SW 1271 (cell line): ENCODE results near the gene NCMAP.
"Not testable (repeated sequence)": the region's sequence is repeated elsewhere in the genome, so short reads cannot be mapped to it uniquely, and the experiment has no call there.

ENCODE experiments used
- DNase-seq, 2 experiments: peaks; one replicate each; lab custom pipeline; 2025; lab: John Stamatoyannopoulos, UW

The NCMAP gene

DNA sequence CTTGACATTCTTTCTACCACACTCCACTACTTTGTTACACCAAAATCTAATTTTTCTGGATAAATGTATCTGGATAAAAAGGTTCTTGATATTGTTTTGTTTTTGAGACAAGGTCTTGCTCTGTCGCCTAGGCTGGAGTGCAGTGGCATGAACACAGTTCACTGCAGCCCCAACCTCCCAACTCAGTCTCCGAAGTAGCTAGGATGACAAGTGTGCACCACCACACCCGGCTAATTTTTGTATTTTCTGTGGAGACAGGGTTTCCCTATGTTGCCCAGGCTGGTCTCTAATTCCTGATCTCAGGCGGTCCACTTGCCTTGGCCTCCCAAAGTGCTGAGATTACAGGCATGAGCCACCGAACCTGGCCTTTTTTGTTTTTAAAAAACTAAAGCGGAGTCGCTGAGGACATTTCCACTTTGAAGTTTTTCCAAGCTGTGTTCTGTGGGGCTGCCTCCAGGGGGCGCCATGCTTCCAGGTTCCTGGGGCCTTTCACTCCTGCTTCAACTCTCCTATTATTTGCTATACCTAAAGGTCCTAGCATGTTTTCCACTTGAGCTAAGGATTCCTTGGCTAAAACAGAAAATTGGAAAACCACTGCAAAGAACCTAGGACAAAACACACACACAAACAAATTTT, 14.1 kb upstream of the NCMAP start:
- DNase-seq: no peak

DNA sequence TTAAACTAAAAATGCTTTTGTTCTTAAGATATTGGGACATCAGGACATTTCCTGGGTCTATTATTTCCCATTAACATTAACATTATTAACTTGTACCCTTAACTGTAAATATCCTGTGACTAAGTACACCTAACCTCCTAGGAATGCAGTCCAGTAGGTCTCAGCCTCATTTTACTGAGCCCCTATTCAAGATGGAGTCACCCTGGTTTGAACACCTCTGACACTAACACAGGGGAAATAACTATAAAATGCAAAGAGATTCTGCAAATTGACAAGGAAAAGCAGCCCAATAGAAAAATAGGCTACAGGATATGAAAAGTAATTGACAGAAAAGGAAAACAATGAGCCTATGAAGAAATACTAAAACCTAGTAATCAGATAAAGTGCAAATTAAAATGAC, 11.6 kb upstream of the NCMAP start:
- DNase-seq: no peak

DNA sequence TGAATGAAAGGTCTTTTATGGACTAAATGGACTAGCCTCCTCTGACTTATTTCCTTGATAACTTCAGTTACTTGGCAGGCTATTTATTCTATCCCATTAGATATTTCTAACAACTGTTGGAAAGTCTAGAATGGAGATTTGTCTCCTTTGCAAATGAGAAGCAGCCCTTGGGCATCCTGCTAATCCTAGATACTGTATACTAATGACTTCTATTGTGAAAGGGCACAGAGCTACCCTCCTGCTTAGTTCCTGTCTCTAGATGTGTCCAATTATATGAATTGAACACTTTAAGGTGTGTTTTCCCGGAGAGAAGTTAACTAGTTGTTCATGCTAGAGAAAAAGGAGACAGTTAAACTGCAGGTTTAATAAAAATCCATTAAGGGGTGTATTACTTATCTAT, 10.2 kb upstream of the NCMAP start:
- DNase-seq: no peak

DNA sequence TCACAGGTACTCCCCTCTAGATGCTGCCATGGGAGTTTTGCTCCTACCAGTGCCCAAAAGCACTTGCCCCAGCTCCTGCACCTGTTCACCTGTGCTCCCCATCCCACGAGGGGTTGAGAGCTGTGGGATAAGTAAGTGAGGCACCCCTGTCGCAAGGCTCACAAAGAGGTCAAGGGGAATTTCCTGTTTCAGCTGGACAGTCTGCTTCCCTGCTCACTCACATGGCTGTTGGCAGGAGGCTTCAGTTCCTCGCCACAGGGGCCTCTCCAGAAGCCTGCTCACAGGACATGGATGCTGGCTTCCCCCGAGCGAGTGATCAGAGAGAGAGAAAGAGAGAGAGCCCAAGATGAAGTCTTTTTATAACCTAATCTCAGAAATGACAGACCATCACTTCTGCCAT, 8.7 kb upstream of the NCMAP start:
- DNase-seq: no peak

DNA sequence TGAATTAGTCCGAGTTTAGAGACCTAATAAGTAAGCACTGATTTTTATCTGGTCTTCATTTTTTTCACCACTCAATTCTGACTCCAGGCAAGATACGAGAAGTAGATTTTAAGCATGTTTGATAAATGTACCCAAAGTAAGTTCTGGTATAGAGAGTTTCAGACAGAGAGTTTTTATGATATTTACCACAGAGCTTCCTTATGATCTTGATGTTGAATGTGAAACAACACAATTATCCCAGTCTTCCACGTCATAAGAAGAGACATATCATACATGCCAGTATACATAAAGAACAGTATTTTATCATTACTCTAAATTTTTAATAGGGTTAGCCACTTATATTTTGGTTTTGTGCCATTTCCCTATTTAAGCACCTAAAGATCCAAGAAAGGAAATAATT, 7.8 kb upstream of the NCMAP start:
- no peak for DNase-seq

- DNase-seq: not testable (repeated sequence)
Observed at GRCh38 chr1:24549210-24549609, 6.7 kb upstream of the NCMAP start.

GRCh38 chr1:24551290-24551959, 4.5 kb upstream of the NCMAP start:
- no peak for DNase-seq

DNA sequence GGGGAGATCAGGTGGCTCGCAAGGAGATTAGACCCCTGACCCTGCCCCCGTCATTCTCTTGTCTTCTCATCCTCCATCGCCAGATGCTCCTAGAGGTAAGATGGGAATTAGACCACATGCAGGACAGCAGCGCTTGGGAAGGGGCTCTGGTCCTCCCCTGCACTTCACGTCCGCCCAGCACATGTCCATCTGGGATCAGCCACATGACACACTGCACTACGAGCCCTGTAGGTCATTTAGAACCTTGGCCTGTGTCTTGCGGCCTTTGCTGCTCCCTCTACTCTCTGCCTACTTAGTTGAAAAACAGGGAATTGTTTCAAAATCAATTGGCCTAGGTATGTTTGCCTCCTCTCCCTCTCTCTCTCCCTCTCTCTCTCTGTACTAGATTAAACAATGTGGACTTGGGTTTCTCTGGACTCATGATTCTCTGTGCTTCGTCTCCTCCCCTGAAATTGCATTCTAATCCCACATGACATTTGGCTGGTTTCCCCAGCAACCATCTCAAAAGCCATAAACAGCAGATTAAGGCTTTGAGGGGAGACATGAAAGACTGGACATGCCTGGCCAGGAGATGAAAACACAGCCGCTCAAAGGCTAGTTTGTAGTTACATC, 3.8 kb upstream of the NCMAP start:
- DNase-seq: no peak

- no peak for DNase-seq
Observed at GRCh38 chr1:24553931-24554330, 2.0 kb upstream of the NCMAP start.

DNA sequence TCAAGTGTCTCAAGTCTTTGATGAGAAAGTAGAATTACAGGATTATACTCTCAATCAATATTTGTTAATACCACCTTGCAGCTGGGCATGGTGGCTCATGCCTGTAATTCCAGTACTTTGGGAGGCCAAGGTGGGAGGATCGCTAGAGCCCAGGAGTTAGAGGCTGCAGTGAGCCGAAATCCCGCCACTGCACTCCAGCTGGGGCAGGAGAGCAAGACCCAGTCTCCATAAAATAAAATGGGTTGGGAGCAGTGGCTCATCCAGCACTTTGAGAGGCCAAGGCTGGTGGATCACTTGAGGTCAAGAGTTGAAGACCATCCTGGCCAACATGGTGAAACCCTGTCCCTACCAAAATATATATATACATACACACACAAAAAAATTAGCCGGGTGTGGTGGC, 1.2 kb upstream of the NCMAP start:
- no peak for DNase-seq

GRCh38 chr1:24556414-24556795, 518 bp downstream of the NCMAP start:
- DNase-seq: no peak

GRCh38 chr1:24557220-24557619, 1.3 kb downstream of the NCMAP start:
- no peak for DNase-seq

- DNase-seq: no peak
Observed at GRCh38 chr1:24557711-24558131, 1.8 kb downstream of the NCMAP start.

DNA sequence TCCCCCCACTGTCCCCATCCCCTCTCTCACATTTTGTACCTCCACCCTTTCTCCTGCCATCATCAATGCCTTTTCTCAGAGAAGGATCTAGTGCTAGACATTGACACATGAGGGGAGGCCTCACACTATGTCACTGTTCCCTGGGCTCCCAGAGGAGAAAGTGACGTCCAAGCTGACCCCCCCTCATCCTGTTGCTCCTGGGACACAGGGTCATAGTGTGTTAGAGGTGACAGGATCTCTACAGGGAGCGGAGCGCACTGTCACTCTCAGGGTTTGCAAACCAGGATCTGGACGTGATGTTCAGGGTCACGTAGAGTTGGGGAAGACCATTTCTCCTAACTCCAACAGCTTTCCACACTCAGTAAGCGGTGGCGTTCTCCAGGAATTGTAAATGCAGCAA, 2.6 kb downstream of the NCMAP start:
- no peak for DNase-seq

DNA sequence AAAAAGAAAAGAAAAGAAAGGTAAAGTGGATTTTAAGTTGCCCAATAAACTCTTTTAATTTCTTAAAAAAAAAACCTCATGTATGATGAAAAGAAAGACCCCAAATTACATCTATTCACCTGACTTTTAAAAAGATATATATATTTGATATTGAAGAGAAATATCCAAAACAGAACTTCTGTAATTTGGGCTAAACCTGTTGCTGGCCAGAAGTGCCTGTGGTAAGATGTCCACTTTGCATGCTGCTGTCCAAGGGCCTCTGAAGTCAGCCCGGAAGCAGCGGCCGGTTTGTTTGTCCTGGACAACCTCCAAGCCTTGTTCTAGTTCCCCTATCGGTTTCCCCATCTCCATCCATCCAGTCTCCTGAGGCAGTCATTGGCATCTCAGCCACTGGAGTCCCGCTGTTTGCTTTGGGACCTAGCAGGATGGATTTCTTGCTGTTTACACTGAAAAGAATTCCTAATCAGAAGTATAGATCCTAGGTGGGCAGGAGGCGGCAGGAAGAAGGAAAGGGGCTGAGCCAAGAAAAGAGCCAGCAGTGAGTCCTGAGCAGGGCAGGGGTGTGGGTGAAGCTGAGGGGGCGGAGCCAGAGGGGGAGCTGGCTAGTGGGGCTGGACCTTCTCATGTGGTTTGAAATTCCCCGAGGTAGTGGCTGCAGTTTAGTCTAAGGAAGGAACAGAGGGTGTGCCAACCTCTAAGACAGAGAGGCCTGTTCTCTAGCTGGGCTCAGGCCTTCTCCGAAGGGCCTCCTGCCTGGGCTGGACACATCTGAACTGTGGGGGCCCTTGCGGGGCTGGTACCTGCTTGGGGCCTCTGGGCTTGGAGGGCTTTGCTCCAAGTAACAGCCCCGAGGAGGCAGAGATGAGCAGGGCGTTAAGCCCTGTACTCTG, 3.3 kb downstream of the NCMAP start:
- DNase-seq: peak; percentile 28 to 62

DNA sequence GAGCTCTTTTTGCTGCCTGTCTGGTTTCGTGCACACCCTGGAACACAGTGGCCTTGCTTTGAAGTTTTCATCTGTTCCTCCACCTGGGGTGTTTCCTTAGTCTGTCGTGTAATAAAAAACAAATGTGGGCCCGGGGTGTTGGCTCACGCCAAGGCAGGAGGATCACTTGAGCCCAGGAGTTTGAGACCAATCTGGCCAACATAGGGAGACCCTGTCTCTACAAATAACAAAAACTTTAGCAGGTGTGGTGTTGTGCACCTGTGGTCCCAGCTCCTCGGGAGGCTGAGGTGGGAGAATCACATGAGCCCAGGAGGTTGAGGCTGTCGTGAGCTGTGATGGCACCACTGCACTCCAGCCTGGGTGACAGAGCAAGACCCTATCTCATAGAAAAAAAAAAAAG, 4.5 kb downstream of the NCMAP start:
- DNase-seq: no peak

GRCh38 chr1:24562625-24563024, 6.7 kb downstream of the NCMAP start:
- DNase-seq: no peak

DNA sequence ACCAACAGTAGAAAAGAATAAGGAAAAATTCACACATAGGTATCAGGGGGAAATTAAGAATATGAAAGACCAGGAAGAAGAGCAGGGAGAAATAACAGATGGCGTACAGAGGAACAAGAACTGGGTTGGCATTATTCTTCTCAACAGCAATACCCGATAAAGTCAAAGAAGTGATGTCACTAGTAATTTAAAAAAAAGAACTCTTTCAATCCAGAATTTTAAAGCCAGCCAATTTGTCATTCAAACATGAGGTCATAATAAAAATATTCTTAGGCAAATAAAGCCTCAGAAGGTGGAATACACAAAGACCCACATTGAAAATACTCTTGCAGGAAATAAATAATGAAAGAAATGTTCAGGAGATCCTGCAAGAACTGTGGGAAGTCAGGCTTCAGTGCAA, 8.8 kb downstream of the NCMAP start:
- no peak for DNase-seq

GRCh38 chr1:24566236-24566867, 10.5 kb downstream of the NCMAP start:
- no peak for DNase-seq

DNA sequence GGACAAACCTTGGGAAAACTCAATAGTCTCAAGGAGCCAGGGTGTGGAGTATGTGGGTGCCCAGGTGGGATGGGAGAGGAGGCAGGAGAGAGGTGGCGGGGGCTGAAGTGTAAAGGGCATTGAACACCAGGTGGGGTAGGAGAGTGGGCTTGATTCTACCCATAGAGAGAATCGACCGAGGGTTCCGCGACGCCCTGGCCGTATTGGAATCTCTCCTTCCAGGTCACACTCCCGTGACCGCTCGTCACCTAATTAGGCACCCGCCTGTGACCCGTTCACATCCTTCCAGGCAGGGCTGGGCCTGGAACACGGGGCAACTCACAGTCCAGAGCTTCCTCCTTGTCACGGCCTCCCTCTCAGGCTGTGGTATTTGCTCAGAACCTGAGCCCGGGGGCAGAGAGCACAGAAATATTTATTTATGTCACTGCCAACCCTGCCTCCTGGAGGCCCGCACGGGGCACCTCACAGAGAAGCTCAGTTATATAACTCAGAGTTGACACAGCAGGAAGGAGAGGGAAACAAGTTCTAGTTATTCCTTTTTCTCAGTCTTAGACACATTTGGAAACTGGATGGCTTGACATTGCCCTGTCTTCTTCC, 12.0 kb downstream of the NCMAP start:
- no peak for DNase-seq

DNA sequence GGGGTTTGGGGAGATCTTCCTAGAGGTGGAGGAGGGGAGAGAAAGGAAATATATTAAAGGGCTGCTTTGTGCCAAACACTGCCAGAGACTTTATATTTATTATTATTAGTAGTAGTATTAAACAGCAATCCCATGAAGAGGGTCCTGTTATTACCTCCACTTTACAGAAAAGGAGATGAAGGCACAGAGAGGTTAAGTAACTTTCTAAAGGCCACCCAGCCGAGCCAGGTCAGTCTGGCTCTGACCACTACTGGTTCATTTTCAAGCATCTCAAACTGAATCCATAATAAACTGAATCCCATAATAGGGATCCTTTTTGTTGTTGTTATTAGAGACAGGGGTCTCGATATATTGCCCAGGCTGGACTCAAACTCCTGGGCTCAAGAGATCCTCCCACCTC, 12.6 kb downstream of the NCMAP start:
- DNase-seq: no peak
